GM18511 (cell line): Measurements from ENCODE around the gene ZNF532.

Source experiments
- ATAC-seq: cut with Tn5 transposase; IDR thresholded peaks from one replicate; pipeline ENCODE4 v1.9.1; 2021; ENCODE audit warnings: mild to moderate bottlenecking, moderate library complexity; ENCODE audit not compliant: unreplicated experiment

The ZNF532 gene

GRCh38 chr18:58975781-58976180 is 111.1 kb downstream of the ZNF532 start:
- no peak for ATAC-seq

GRCh38 chr18:58977223-58977622 is 112.5 kb downstream of the ZNF532 start:
- no peak for ATAC-seq

GRCh38 chr18:58977801-58978200 is 113.1 kb downstream of the ZNF532 start:
- ATAC-seq = no peak

- ATAC-seq = no peak
These were observed 114.2 kb downstream of the ZNF532 start for GRCh38 chr18:58978916-58979315.

- no peak for ATAC-seq
These were observed 114.9 kb downstream of the ZNF532 start for GRCh38 chr18:58979615-58980014.

GRCh38 chr18:58980991-58981390 is 116.3 kb downstream of the ZNF532 start:
- ATAC-seq = peak; percentile 55

- ATAC-seq = no peak
These were observed 118.8 kb downstream of the ZNF532 start for GRCh38 chr18:58983260-58984155.

GRCh38 chr18:58988600-58988999 is 123.9 kb downstream of the ZNF532 start:
- ATAC-seq = no peak

- no peak for ATAC-seq
These were observed 124.6 kb downstream of the ZNF532 start for GRCh38 chr18:58989184-58989759.

GRCh38 chr18:58990720-58991119 is 126.0 kb downstream of the ZNF532 start:
- no peak for ATAC-seq

GRCh38 chr18:58991167-58991798 is 126.6 kb downstream of the ZNF532 start:
- peak; percentile 92 for ATAC-seq

GRCh38 chr18:58992301-58993231 is 127.9 kb downstream of the ZNF532 start:
- no peak for ATAC-seq

- no peak for ATAC-seq
These were observed 128.6 kb downstream of the ZNF532 start for GRCh38 chr18:58993260-58993659.

GRCh38 chr18:58995663-58996062 is 131.0 kb downstream of the ZNF532 start:
- ATAC-seq = no peak

GRCh38 chr18:58996131-58996641 is 131.5 kb downstream of the ZNF532 start:
- ATAC-seq = no peak

- ATAC-seq = no peak
These were observed 132.0 kb downstream of the ZNF532 start for GRCh38 chr18:58996696-58997095.

GRCh38 chr18:58997811-58998337 is 133.2 kb downstream of the ZNF532 start:
- no peak for ATAC-seq

- ATAC-seq = peak; percentile 81
These were observed 133.9 kb downstream of the ZNF532 start for GRCh38 chr18:58998401-58999203.

GRCh38 chr18:59001166-59001565 is 136.5 kb downstream of the ZNF532 start:
- no peak for ATAC-seq
